ENCODE results near the gene MAN1A2.

DNA sequence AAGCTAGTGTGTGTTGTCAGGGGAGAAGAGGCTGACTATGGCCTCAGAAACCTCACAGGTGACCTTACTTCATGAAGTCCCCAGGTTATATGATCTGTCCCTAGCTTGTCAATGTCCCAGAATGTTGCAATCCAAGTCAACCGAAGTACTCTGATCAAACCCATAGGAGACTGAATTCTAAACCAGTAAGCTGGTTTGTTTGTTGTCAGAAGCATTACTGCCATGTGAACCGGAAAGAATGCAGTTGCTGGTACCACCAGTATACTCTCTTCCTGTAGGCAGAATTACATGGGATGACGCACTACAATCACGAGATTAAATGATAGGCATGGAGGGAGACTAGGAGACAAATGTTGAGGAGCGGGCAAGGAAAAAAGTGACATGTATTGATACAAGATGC, 26.1 kb upstream of the MAN1A2 start:
- TF ChIP-seq, protein P1, sequence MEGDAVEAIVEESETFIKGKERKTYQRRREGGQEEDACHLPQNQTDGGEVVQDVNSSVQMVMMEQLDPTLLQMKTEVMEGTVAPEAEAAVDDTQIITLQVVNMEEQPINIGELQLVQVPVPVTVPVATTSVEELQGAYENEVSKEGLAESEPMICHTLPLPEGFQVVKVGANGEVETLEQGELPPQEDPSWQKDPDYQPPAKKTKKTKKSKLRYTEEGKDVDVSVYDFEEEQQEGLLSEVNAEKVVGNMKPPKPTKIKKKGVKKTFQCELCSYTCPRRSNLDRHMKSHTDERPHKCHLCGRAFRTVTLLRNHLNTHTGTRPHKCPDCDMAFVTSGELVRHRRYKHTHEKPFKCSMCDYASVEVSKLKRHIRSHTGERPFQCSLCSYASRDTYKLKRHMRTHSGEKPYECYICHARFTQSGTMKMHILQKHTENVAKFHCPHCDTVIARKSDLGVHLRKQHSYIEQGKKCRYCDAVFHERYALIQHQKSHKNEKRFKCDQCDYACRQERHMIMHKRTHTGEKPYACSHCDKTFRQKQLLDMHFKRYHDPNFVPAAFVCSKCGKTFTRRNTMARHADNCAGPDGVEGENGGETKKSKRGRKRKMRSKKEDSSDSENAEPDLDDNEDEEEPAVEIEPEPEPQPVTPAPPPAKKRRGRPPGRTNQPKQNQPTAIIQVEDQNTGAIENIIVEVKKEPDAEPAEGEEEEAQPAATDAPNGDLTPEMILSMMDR (IDR thresholded peaks at IDR 0.05 in 2 of 3, conservative IDR thresholded peaks at IDR 0.05 in 1 of 3; ENCODE audit: insufficient read depth in 2 of 3, low read depth in 1 of 3, low read length in 3 of 3) = no peak
- TF ChIP-seq, protein P2, sequence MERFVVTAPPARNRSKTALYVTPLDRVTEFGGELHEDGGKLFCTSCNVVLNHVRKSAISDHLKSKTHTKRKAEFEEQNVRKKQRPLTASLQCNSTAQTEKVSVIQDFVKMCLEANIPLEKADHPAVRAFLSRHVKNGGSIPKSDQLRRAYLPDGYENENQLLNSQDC (CRISPR knock-in tag; IDR thresholded peaks at IDR 0.05) = no peak
- TF ChIP-seq CREM (IDR thresholded peaks at IDR 0.05; ENCODE audit: low read depth) = no peak
- TF ChIP-seq, protein P3, sequence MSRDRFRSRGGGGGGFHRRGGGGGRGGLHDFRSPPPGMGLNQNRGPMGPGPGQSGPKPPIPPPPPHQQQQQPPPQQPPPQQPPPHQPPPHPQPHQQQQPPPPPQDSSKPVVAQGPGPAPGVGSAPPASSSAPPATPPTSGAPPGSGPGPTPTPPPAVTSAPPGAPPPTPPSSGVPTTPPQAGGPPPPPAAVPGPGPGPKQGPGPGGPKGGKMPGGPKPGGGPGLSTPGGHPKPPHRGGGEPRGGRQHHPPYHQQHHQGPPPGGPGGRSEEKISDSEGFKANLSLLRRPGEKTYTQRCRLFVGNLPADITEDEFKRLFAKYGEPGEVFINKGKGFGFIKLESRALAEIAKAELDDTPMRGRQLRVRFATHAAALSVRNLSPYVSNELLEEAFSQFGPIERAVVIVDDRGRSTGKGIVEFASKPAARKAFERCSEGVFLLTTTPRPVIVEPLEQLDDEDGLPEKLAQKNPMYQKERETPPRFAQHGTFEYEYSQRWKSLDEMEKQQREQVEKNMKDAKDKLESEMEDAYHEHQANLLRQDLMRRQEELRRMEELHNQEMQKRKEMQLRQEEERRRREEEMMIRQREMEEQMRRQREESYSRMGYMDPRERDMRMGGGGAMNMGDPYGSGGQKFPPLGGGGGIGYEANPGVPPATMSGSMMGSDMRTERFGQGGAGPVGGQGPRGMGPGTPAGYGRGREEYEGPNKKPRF (IDR thresholded peaks at IDR 0.05; ENCODE audit: low read depth, low read length) = no peak
- no peak for TF ChIP-seq NCOA1 (IDR thresholded peaks at IDR 0.05; ENCODE audit: low read depth)
- TF ChIP-seq ARHGAP35 (IDR thresholded peaks at IDR 0.05; ENCODE audit: partially characterized antibody) = no peak
- no peak for TF ChIP-seq JUND (IDR thresholded peaks at IDR 0.05; ENCODE audit: borderline replicate concordance, low read depth, low read length)
- TF ChIP-seq JUND (tag; IDR thresholded peaks at IDR 0.05; ENCODE audit: borderline replicate concordance, low read depth, low read length) = no peak
- no peak for TF ChIP-seq ZBED1 (IDR thresholded peaks at IDR 0.05)
- no peak for TF ChIP-seq ELF1 (tag; IDR thresholded peaks at IDR 0.05)

Data from K562 (cell line).